ENCODE measurements around the gene NGFR.

NGFR gene, protein sequence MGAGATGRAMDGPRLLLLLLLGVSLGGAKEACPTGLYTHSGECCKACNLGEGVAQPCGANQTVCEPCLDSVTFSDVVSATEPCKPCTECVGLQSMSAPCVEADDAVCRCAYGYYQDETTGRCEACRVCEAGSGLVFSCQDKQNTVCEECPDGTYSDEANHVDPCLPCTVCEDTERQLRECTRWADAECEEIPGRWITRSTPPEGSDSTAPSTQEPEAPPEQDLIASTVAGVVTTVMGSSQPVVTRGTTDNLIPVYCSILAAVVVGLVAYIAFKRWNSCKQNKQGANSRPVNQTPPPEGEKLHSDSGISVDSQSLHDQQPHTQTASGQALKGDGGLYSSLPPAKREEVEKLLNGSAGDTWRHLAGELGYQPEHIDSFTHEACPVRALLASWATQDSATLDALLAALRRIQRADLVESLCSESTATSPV

DNA sequence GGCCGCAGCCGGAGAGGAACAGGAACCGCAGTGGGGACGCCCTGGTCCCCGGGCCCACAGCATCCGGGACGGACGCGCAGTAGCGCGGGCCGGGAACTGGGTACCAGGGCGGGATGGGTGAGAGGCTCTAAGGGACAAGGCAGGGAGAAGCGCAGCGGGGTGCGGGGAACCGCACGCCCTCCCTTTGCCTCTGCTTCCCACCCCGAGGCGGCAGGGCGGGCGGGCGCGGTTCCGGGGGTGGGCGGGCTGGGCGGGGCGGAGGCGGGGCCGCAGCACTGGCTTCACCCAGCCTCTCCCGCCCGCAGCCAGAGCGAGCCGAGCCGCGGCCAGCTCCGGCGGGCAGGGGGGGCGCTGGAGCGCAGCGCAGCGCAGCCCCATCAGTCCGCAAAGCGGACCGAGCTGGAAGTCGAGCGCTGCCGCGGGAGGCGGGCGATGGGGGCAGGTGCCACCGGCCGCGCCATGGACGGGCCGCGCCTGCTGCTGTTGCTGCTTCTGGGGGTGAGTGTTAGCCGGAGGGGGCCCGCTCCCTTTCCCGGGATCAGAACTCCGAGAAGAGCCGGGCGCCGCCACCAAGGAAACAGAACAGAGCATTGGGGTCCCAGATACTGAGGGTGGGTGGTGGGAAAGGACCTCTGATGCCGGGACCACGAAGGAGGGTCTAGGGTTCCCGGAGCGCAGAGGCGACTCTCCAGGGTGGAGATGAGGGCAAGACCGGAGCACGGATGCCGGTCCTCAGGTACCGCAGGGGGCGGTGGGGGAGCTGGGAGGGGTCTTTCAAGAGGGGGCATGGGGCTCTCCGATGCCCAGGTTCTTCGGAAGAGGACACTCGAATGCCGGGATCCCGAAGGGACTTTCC, at the start of gene NGFR:
Gene NGFR, plus strand, starts transcription at position 308 of the 856 bp plus-strand sequence. Its CDS starts 125 bp downstream, at position 433.
- DNase-seq, result peak; percentile 17

DNA sequence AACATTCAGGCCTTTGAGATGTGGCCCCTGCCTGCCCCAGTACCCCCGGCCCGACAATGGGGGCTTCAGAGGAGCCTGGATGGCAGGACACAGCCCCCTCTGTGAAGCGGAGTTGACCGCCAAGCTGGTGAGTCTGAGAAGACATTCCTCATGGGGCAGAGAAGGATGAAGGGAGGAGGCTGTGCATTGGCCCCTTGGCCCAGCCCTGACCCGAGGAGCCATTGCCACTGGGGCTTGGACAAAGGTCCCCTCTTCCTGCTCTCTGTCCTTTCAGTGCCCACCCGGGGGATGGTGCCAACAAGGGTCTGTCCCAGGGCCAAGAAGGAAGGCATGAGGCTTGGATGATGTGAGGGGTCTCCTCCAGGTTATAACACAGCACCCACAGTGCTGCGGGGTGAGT, 49.5 kb upstream of the NGFR start:
- DNase-seq, result no peak

DNA sequence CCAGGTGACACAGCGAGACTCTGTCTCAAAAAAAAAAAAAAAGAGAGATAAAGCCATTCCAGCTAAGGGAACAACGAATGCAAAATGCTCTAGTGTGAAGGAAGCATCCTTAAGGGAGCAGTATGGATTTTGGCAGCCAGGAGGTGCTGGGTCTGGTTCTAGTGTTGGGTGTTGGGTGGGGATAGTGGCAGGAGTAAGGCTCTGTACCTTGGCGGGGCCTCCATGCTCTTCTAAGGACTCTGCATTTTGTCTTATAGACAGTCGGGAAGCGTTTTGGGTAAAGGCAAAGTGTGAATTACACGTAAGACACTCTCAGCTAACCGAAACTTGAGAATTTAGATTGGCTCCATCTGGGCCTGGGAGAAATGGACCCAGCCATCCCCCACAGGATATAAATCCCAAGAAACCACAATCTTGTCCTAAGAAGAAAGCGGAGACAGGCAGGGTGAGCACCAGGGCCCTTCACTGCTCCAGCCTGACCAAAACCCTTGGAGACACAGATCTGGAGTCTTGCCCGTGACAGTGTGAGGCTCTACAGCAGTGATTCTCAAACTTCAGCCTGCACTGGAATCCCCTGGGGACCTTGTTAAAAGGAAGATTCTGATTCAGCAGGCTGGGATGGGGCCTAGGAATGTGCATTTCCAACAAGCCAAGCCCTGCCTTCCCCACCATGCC, 47.3 kb upstream of the NGFR start:
- no peak for DNase-seq

DNA sequence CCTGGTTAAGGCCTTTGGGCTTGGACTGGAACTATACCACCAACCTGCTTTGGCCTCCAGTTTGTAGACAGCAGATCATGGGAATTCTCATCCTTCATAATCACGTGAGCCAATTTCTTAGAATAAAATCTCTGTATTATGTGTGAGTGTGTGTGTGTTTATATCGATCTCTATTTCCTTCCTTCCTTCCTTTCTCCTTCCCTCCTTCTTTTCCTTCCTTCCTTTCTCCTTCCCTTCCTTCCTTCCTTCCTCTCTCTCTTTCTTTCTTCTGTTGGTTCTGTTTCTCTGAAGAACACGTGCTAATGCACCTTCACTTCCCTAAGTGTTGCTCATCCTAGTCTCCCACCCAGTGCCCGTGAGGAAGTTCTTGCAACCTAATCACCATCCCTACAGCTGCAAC, 44.9 kb upstream of the NGFR start:
- DNase-seq, result no peak

DNA sequence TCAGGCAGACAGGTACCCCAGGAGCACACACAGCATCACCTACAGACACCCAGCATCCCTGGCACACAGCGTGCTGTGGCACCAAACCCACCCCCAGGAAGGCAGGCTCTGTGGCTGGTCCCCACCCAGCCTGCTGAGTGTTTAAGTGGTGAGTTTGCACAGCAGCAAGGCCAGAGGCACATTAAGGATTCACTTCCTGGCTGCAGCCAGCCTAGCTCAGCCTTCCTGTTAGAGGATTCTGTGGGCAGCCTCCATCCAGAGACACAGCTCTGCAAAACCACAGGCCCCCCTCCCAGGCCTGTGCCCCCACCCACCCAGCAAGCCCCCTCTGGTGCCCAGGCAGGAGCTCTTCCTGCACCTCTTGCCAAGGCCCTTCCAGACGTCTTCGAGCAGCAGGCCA, 44.4 kb upstream of the NGFR start:
- no peak for DNase-seq

DNA sequence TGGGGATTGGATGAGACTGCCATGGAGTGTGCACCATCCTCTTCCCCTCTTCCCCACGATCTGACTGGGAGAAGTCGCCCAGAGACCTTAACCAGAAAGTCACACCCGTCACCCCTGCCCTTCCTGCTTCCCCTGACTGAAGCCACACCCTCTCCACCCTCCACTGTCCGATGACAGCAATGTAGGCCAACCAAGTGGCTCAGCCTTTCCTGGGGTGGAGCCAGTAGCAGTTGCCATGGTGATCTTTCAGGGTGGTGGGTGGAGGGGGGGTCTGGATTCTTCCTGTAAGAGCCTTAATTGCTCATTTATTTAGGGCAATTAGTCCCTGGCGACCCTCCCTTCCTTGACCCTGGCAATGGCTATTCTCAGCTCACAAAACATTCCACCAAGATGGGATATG, 42.9 kb upstream of the NGFR start:
- DNase-seq, result no peak

DNA sequence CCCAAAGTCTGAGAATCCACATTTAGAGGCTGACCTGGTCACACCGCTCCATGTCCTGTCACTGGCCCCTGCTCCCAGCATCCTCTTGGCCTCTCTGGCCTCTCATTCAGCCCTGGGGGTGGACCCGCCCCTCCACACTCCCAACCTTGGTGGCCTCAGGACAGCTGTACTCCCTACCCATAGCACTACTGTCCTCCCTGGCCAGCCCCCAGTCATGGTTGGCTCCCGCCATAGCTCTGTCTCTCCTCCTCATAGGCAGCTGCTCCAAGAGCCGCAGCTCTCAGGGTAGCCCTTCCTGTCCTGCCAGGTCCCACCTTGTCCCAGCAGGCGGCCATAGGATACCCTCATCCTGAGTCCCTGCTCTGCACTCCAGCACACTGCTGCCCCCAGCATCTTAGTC, 42.4 kb upstream of the NGFR start:
- no peak for DNase-seq

DNA sequence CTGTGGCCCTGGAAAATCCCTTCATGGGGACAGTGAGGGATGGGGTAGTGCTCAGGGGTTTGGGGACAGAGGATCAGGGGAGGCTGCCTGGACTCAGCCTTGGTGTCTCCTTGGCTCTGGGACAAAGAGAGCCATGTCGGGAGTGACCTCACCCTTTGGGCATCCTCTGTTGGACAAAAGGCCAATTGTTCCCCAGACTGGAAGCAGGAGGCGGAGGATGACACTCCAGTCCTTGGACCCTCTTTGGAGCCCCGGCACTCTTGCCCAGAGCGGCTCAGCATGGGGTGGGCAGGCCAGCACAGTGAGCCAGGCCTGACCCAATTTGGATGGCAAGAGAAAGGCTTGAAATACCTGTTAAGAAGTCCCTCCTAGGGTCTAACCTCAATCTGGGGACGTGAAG, 41.0 kb upstream of the NGFR start:
- DNase-seq, result no peak

DNA sequence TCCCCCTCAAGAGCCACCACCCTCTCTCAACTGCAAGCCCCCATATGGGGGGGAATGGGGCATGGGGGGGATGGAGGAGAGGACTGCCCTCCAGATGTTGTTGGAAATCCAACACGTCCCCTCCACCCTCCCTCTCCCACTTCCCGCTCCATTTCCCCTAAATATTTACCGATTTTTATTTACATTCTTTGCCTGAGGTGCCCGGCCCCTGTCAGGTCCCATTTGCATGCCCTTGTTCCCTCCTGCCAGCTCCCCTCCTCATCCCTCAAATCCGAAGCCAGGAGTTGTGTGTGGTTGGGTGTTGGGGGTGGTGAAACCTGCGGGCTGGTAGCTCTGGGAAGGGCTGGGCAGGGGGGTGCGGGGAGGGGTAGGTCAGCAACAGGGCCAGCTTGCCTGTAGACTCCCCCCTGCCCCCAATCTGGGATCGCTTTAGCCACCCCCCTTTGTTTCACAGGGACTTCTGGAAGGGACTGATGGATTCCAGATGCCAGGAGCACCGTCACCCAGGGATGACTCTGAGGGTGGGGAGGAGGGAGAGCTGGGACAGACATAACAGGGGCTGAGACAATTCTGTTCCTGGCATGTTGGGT, 39.7 kb upstream of the NGFR start:
- DNase-seq, result no peak

DNA sequence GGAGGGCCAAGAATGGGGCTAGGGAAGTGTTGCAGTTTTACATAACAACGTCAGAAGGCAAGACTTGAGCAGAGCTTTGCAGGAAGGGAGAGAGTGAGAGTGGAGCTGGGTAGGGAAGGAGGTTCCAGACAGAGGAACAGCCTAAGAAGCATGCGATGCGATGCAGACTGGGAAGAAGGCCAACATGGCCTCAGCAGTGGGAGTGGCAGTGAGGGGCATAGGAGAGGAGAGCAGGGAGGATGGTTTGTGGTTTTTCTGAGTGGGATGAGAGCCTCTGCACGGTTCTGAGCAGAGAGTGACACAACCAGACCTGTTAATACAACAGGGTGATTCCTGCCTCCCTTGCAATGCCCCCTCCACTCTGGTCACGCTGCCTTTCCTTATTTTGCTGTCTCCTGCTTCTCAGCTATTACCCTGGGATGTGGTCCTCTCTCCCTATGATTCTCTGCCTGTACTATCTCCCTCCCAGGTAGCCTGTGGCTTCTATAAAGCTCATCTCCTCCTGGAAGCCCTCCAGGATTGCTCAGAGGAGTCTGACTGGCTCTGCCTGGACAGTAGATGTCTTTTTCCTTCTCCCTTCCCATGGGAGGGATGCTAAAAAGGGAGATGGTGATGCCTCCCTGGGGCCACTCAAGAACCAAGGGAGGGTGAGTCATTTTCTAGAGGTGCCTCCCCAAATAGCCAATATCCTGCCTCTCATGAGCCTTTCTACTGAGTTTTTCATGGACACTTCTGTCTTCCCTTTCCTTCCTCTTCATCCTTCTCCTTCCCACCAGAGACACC, 38.7 kb upstream of the NGFR start:
- DNase-seq, result no peak

DNA sequence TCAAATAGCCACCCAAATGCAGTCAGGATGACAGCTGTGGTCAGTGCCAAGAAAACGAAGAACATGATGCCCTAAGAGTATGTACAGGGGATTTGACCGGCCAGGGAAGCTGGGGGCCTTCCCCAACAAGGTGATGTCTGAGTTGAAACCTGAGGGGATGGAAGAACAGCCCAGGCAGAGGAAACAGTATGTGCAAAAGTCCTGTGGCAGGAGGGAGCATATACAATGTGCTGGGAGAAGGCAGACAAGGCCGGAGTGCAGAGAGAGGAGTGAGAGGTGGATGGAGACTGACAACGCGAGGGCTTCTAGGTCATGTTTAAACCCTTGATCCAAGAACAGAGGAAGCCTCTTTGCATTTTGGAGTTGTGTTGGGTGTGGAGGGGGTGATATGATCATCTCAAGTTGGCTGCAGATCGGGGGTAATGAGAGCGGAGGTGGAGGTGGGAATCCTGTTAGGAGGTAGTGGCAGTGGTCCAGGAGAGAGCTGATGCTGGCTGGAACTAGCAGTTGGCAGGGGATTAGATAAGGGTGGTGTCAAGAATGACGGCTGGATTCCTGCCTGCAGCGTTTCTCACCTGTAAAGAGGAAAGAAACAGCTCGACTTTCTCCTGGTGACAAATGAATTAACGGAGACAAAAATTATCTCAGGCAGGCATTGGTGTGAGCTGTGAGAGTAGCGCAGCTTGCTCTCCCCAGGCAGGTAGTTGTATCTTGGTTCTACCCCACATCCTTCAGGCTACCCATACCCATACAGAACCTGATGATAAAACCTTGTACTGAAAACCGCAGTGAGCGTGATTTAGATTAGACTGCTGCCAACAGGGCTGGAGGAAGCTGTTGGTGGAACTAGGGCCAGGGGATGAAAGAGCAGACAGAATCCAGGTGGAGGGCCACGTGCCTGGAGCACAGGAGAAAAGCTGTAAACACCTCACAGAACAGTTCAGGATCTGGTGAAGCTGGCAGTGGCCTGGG, 37.2 kb upstream of the NGFR start:
- no peak for DNase-seq

DNA sequence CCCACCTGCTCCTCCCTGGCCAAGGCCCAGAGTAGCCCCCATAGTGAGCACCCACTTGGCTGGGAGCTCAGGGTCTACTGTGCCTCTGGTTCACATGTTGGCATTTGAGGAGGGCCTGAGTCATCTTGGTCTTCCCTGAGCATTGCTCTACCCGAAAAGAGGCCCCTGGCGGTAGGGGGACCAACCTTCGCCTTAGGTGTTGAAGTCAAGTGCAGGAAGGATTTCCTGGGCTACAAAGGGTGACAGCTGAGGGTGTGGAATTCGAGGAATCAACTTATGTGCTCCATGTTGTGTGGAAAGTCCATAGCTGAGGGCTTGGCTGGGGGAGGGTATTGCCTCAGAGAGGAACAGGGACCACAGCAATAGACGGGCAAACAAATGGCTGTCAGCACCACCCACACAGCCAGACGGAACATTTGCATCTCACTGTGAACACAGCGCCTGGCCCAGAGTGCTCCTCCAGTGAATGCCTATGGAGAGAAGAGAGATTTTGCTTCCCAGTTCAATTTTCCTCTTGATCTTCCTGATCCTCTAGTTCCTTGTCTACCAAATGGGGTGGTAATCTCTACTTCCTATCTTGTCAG, 35.6 kb upstream of the NGFR start:
- DNase-seq, result no peak

DNA sequence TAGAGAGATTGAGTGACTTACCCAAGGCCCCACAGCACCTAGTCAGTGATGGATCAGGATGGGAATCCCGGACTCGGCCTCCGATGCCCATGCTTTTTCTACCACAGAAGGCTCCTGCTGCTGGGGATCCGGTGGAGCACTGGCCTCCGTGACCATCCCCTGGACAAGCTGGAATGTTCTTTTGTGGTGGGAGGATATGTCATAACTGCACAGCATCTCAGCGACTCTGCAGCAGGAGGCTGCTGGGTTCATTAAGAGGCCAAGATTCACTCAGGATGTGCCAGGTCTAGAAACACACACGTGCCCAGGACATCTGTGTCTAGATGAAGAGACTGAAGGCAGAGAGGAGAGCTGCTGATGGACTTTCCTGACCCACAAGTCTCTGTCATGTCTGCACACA, 34.7 kb upstream of the NGFR start:
- DNase-seq, result no peak

DNA sequence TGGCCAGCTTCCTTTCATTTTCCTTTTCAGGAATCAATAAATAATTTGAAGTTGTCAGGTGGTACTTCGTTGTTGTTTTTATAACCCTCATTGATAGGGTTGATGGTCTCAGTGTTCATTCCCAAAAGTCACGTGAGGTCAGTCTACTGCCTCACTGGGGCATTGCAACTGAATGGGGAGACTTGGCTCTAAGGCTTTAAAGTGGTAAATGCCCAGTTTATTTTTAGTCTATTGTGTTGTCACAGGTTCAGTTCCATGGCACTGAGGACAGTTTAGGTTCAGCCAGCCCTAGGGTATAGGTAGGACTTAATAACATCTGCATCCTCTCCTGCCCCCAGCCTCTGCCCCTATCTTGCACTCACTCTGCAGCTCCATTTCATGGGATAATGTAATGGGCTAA, 33.5 kb upstream of the NGFR start:
- DNase-seq, result no peak

DNA sequence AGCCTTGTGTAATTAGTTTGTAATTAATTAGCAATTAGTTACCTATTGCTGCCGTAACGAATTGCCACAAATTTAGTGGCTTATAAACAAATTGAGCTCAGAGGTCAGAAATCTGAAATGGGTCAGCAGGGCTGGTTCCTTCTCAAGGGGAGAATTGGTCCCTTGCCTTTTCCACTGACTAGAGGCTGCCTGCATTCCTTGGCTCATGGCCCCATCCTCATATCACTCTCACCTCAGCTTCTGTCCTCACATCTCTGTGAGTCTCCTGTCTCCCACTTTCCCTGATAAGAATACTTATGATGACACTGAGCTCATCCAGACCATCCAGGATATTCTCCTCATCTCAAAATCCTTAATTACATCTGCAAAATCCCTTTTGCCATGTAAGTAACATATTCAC, 31.0 kb upstream of the NGFR start:
- no peak for DNase-seq

DNA sequence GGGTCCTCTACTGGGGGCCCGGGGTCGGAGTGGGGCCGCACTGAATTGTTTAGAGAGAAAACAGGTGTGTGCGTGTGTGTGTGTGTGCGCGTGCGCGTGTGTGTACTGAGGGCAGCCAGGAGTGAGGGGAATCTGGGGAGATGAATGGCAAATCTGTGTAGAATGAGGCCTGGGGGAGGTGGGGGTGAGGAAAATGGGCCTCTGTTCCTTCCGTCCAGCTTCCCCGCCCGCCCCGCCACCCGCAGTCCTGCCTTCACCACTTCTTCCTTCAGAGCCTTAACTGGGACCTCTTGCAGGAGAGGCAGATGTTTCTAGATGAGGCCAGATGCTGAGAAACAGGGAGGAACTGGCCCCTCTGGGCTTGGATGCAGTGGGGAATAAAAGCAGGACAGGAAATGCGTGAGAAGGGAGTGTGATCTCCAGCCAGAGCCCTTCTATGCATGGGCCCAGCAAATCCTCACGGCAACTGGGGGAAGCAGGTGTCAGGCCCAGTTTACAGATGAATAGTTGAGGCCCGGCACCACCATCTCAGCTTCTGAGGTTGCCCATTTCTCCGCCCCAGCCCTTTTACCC, 29.7 kb upstream of the NGFR start:
- DNase-seq, result no peak

DNA sequence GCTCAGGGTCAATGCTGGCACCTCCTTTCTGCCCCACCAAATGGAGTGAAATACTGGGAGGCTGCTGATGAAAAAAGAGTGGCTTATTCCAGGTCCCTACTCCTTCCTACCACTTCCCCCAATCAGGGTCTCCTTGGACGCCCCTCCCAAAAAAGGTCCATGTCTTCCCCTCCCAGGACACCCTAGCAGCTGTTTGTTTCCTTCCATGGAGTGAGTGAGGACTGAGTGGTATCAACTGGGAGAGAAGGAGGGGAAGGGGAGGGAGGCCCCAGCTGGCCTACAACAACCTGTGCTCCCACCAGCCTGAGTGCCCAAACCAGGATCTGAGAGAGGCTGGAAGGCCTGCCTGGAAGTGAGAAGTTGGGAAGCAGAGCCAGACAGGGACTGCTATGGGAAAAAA, 28.7 kb upstream of the NGFR start:
- no peak for DNase-seq

DNA sequence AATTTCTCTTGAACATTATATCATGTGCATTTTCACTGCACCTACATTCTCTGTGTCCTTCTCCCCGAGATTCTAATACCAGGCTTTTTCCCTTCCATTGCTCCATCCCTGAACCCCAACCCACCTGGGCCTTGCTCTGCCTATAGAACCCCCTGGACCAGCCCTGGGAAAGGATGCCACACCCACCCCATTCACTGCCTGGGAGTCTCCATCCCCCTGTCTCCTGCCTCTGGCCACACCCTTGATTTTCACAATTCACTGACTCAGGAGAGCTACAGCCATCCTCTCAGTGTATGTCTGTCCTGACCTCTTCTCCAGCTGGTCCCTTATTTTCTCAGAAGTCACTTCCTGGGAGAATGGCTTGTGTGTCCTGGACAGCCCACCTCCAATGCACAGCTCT, 27.9 kb upstream of the NGFR start:
- DNase-seq, result no peak

DNA sequence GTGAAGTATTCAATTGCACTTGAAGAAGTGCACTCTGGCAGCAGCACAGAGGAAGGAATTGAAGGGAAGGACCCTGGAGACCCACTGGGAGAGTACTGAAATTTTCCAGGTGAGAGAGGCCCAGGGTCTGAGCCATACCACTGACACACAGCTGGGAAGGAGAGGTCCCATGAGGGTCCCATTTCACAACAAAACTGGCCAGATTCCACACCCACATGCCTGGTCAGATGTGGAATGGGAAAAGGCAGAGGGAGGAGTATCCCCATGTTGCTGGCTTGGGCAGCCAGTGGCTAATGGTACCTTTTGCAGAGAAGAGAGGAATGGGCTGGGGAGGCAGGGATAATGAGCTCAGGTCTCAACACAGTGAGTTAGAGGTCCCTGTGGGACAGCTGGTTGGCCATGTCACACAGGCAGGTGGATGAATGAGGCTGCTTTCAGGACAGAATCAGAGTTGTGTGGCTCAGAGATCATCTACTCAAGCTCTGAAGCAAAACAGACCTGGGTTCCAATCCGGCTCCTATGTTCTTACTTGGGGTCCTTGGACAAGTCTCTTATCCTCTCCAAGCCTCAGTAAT, 26.2 kb upstream of the NGFR start:
- DNase-seq, result no peak
